Parathyroid adenoma (tissue), 2 donors: ENCODE measurements around the gene SRD5A3.

ENCODE experiments used
- H2AFZ ChIP-seq: fragments of 300-600 bp; sonication (generic); one replicate; pipeline ENCODE4 v1.7.0; 2017; ENCODE audit warnings: antibody characterized with exemption, mild to moderate bottlenecking
- H3K27ac ChIP-seq: fragments of 300-600 bp; sonication (generic); one replicate; pipeline ENCODE4 v1.7.0; 2017
- H3K27me3 ChIP-seq: fragments of 300-600 bp; sonication (generic); one replicate; pipeline ENCODE4 v1.7.0; 2017; ENCODE audit warnings: low read length; ENCODE audit not compliant: control insufficient read depth, insufficient read depth
- H3K36me3 ChIP-seq: fragments of 300-600 bp; sonication (generic); one replicate; pipeline ENCODE4 v1.7.0; 2017; ENCODE audit warnings: low read length; ENCODE audit not compliant: control insufficient read depth, insufficient read depth
- H3K4me1 ChIP-seq: fragments of 300-600 bp; sonication (generic); one replicate; pipeline ENCODE4 v1.7.0; 2017; ENCODE audit warnings: control low read depth
- H3K4me2 ChIP-seq: fragments of 300-600 bp; sonication (generic); one replicate; pipeline ENCODE4 v1.7.0; 2017; ENCODE audit warnings: low read length
- H3K4me3 ChIP-seq: fragments of 300-600 bp; sonication (generic); one replicate; pipeline ENCODE4 v1.7.0; 2017; ENCODE audit warnings: low read depth, low read length
- H3K79me2 ChIP-seq: fragments of 300-600 bp; sonication (generic); one replicate; pipeline ENCODE4 v1.7.0; 2017; ENCODE audit warnings: control low read depth
- H3K9ac ChIP-seq: fragments of 300-600 bp; sonication (generic); one replicate; pipeline ENCODE4 v1.7.0; 2017; ENCODE audit warnings: mild to moderate bottlenecking
- H3K9me3 ChIP-seq: fragments of 300-600 bp; sonication (generic); one replicate; pipeline ENCODE4 v1.7.0; 2017; ENCODE audit warnings: low read length; ENCODE audit not compliant: control insufficient read depth
- TF ChIP-seq, protein P1 (sequence below): fragments of 300-600 bp; sonication (generic); IDR thresholded peaks from one replicate; pipeline ENCODE4 v1.7.0; 2017; ENCODE audit warnings: antibody characterized with exemption, mild to moderate bottlenecking
- donor health status: primary hyperparathyroidism.

The SRD5A3 gene

DNA sequence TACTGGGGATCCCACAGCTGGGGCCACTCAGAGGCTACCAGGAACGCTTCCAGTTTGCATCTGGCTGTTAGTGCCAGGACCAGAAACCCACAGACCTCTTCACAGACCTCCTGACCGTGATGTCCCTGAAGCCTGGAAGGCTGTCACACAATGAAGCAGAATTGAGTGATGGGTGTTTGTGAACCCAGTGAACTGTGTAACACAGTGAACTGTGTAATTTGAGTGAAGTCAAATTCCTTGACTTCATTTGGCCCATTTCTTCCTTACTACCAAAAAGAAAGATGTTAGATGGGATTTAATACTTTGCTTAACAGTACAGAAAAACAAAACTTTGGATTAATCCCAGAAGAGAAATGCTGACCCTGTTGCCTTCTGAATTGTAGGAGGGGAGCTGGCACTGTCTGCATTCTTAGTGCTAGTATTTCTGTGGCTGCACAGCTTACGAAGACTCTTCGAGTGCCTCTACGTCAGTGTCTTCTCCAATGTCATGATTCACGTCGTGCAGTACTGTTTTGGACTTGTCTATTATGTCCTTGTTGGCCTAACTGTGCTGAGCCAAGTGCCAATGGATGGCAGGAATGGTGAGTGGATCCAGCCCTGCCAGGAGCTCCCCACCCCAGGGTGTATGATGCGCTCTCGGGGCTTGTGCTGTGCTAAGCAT is 17.8 kb downstream of the SRD5A3 start:
- no peak overlapping the region for H3K9ac ChIP-seq
- no peak overlapping the region for H2AFZ ChIP-seq
- H3K27ac ChIP-seq, result no peak overlapping the region
- H3K4me2 ChIP-seq, result no peak overlapping the region
- H3K27me3 ChIP-seq, result no peaks in the 10 kb centered on the region
- no peaks in the 10 kb centered on the region for H3K79me2 ChIP-seq
- H3K4me3 ChIP-seq, result no peak overlapping the region
- no peaks in the 10 kb centered on the region for H3K9me3 ChIP-seq
- TF ChIP-seq, protein P1, sequence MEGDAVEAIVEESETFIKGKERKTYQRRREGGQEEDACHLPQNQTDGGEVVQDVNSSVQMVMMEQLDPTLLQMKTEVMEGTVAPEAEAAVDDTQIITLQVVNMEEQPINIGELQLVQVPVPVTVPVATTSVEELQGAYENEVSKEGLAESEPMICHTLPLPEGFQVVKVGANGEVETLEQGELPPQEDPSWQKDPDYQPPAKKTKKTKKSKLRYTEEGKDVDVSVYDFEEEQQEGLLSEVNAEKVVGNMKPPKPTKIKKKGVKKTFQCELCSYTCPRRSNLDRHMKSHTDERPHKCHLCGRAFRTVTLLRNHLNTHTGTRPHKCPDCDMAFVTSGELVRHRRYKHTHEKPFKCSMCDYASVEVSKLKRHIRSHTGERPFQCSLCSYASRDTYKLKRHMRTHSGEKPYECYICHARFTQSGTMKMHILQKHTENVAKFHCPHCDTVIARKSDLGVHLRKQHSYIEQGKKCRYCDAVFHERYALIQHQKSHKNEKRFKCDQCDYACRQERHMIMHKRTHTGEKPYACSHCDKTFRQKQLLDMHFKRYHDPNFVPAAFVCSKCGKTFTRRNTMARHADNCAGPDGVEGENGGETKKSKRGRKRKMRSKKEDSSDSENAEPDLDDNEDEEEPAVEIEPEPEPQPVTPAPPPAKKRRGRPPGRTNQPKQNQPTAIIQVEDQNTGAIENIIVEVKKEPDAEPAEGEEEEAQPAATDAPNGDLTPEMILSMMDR, result no peak
- H3K36me3 ChIP-seq, result no peaks in the 10 kb centered on the region
- H3K4me1 ChIP-seq, result no peaks in the 10 kb centered on the region

DNA sequence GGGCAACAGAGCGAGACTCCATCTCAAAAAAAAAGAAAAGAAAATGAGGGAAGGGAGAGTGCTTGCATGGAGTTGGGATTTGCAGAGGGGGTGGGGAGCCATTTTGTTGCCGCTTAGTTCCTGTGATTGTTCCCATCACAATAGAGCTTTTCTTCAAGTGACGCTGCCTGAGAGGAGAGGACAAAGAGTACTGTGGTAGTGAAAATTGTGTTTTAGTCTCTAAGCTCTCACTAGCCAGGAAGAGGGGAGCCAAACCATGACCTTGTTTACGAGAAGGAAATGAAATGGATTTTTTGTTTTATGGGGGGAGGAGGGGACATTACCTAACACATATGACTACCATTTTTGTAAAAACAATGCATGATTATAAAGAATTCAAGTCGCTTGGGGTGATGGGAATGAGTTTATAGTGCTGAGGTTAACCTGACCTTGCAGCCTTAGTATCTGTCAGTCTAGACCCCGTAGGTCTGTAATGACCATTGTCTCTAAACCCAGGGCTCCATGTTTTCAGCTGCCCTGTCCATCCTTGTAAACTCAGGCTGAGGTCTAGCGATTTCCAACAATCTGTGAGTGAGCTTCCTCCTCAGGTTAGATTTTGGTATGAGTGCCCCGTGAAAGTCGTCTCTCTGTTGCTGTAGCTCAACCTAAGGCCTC is 18.8 kb downstream of the SRD5A3 start:
- TF ChIP-seq, protein P1, result no peak
- Histone ChIP-seq H3K9ac (no peak overlapping the region), H3K9me3 (no peaks in the 10 kb centered on the region), H3K79me2 (no peaks in the 10 kb centered on the region), H3K4me3 (no peak overlapping the region), H3K36me3 (no peaks in the 10 kb centered on the region), H3K4me2 (no peak overlapping the region), H2AFZ (no peak overlapping the region), H3K4me1 (no peaks in the 10 kb centered on the region), H3K27me3 (no peaks in the 10 kb centered on the region), H3K27ac (no peak overlapping the region)

DNA sequence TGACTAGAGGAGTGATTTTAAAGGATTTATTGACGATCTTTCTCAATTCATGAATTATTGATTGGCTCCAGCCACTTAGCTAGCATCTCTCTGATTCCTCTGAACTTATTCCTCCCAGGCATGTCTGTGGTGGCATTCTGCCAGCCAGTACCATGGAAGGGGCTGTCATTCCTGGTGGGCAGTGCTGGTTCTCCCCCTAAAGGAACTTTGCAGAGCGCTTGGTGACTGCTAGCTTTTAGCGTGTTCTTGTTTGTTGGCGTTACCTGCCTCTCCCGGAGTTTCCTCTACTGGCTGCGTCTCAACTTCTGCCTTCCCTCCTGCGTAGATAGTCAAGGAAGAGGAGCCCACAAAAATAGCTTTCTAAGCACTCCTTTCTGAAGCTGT is 19.3 kb downstream of the SRD5A3 start:
- H3K4me1 ChIP-seq, result no peaks in the 10 kb centered on the region
- H2AFZ ChIP-seq, result no peak overlapping the region
- H3K27ac ChIP-seq, result no peak overlapping the region
- no peaks in the 10 kb centered on the region for H3K9me3 ChIP-seq
- no peak overlapping the region for H3K4me2 ChIP-seq
- no peak overlapping the region for H3K4me3 ChIP-seq
- TF ChIP-seq, protein P1, result no peak
- H3K79me2 ChIP-seq, result no peaks in the 10 kb centered on the region
- no peaks in the 10 kb centered on the region for H3K36me3 ChIP-seq
- no peaks in the 10 kb centered on the region for H3K27me3 ChIP-seq
- no peak overlapping the region for H3K9ac ChIP-seq

DNA sequence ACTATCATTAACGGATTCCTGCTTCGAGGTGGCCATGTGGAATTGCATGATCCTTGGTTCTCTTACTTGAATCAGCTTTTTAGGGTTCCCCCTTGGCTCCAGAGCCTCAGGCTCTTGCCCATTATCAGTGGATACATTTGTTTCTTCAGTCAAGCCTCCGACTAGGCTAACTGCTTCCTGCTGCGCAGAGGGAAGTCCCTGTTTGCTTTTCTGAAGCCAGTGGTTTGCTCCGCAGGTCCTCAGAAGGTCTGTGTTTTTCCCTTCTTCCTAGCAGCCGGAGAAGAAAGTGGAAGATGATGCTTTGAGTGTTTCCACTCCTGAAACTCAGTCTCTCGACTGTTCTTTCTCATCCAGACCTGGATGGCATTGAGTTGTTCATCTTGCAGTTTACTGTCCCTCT is 20.6 kb downstream of the SRD5A3 start:
- no peaks in the 10 kb centered on the region for H3K36me3 ChIP-seq
- no peaks in the 10 kb centered on the region for H3K4me1 ChIP-seq
- no peaks in the 10 kb centered on the region for H3K27me3 ChIP-seq
- no peak overlapping the region for H3K9ac ChIP-seq
- no peak overlapping the region for H3K4me3 ChIP-seq
- no peak overlapping the region for H3K4me2 ChIP-seq
- H3K9me3 ChIP-seq, result no peaks in the 10 kb centered on the region
- H3K79me2 ChIP-seq, result no peaks in the 10 kb centered on the region
- TF ChIP-seq, protein P1, result no peak
- no peak overlapping the region for H3K27ac ChIP-seq
- no peak overlapping the region for H2AFZ ChIP-seq
